Aorta (tissue), 5 donors: Measurements from ENCODE around the gene PARP8. TPM values are rescaled to one million over a fixed set of nuclear protein-coding genes. Genes with fewer than 3 reads are reported as not detected.
"Not testable (repeated sequence)": the region's sequence is repeated elsewhere in the genome, so short reads cannot be mapped to it uniquely, and the experiment has no call there.

Experiments
- ATAC-seq: fragments of 200-7000 bp; cut with Tn5 transposase; one replicate; pipeline ENCODE4 v1.9.1; 2022; ENCODE audit warnings: moderate library complexity; ENCODE audit not compliant: low FRiP score
- DNase-seq, 2 donors: peaks; one replicate each; pipeline ENCODE4 v3.0.0-alpha.2; 2020
- H3K27ac ChIP-seq, 2 donors: one replicate each; pipeline ENCODE4 v1.5.1; 2013; ENCODE audit warnings: low read length in 2 of 2, mild to moderate bottlenecking in 2 of 2, moderate library complexity in 2 of 2, control low read depth in 1 of 2, inconsistent platforms in 1 of 2, low read depth in 1 of 2
- H3K27me3 ChIP-seq, 2 donors: one replicate each; pipeline ENCODE4 v1.6.1; 2013; ENCODE audit warnings: control low read depth in 1 of 2, low read length in 1 of 2, mild to moderate bottlenecking in 1 of 2, moderate library complexity in 1 of 2; ENCODE audit not compliant: insufficient read depth in 2 of 2, control insufficient read depth in 1 of 2
- H3K36me3 ChIP-seq, 2 donors: one replicate each; pipeline ENCODE4 v1.6.1; 2013; ENCODE audit warnings: control low read depth in 1 of 2, low read length in 1 of 2, mild to moderate bottlenecking in 1 of 2; ENCODE audit not compliant: insufficient read depth in 2 of 2, control insufficient read depth in 1 of 2
- H3K4me1 ChIP-seq, 2 donors: one replicate each; pipeline ENCODE4 v1.6.1; 2013; ENCODE audit warnings: low read length in 2 of 2, control low read depth in 1 of 2, mild to moderate bottlenecking in 1 of 2, moderate library complexity in 1 of 2; ENCODE audit not compliant: insufficient read depth in 2 of 2, control insufficient read depth in 1 of 2
- H3K4me3 ChIP-seq, 2 donors: one replicate each; pipeline ENCODE4 v1.5.1; 2013; ENCODE audit warnings: low read length in 2 of 2, control low read depth in 1 of 2, mild to moderate bottlenecking in 1 of 2
- H3K9me3 ChIP-seq: one replicate; pipeline ENCODE4 v1.6.1; 2013; ENCODE audit warnings: mild to moderate bottlenecking, low read length; ENCODE audit not compliant: control insufficient read depth
- WGBS, 2 donors: extraction: QIAGEN DNeasy Blood & Tissue Kit; methylation state at CpG; one replicate each; pipeline ENCODE4 v1.1.7; 2013; 5-methylcytosine and 5-hydroxymethylcytosine counted together
- intact Hi-C, 2 donors: fragments of 100-400 bp; cut with DNase I; formaldehyde crosslinking; loops; one replicate each; pipeline versions ENCODE4 v1.14.2 to v1.15.0; 2022
- polyA plus RNA-seq, 2 donors: library from polyadenylated mRNA; stranded (reverse); fragments of 200-250 nt; gene quantifications; one replicate each; pipeline ENCODE4 v1.2.3, GENCODE V29; 2013
- total RNA-seq, 2 donors: library from RNA; stranded (reverse); fragmentation: NEBNext Ultra II Directional; extraction: Animal tissue kit (Norgen Biotek cat#: 25700); gene quantifications; one replicate each; pipeline ENCODE4 v1.2.1, GENCODE V29; 2021
- donor health status: healthy with polysubstance abuse.
- donor health status: Bipolar disorder and iron deficiency.
- donor health status: DM: no; HTN: no; CAD: no.
- donor health status: DM: no; HTN: no; CAD: no.
- donor health status: DM: yes; HTN: yes; CAD: no.

The PARP8 gene
- total and polyA plus RNA-seq, 4 donors = 5.3 to 47.6 (median 19.5) TPM

GRCh38 chr5:50811746-50812145 lies 145.3 kb downstream of the PARP8 start:
- H3K9me3 ChIP-seq, H3K4me1 ChIP-seq, H3K36me3 ChIP-seq, H3K27ac ChIP-seq, ATAC-seq, H3K4me3 ChIP-seq, H3K27me3 ChIP-seq, intact Hi-C loops, DNase-seq: not testable (repeated sequence)
- WGBS, 2 donors = 85 to 96% methylated on average over 6 of the region's 6 CpGs

DNA sequence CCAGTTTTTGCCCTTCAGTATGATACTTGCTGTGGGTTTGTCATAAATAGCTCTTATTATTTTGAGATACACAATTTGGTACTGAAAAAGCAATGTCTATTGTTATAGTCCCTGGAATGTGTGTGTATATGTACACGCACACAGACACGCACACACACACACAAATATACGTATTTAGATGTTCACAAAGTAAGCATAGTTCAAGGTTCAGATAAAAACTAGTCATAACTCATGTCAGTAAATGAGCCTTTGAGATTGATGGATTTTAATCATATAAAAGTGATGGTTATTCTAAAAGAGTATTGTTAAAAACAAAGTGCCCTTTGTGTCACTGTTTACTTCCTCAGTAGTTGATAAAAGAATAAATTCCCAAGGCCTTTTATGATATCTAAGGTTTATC lies 147.3 kb downstream of the PARP8 start:
- intact Hi-C loops = no loop called here
- 98% methylated on average over 3 of the region's 3 CpGs for WGBS, 2 donors

GRCh38 chr5:50814556-50814955 lies 148.1 kb downstream of the PARP8 start:
- ATAC-seq = no peak
- intact Hi-C loops = no loop called here
- Histone ChIP-seq H3K27ac (no peak overlapping the region), H3K36me3 (peaks cover 0 to 2% of the 10 kb centered on the region in 2 donors), H3K4me1 (no peaks in the 10 kb centered on the region), H3K4me3 (no peak overlapping the region), H3K9me3 (no peaks in the 10 kb centered on the region), H3K27me3 (no peaks in the 10 kb centered on the region)
- no peak for DNase-seq
- WGBS, 2 donors = 84 to 92% methylated on average over 6 of the region's 6 CpGs

More for the DNA sequence above, 147.3 kb downstream of the PARP8 start:
- Histone ChIP-seq H3K36me3 (peaks cover 0 to 2% of the 10 kb centered on the region in 2 donors), H3K4me1 (no peaks in the 10 kb centered on the region), H3K4me3 (no peak overlapping the region), H3K9me3 (no peaks in the 10 kb centered on the region), H3K27me3 (no peaks in the 10 kb centered on the region), H3K27ac (no peak overlapping the region)
- DNase-seq (no peak), ATAC-seq (no peak)

- no peak overlapping the region for H3K27ac ChIP-seq
- H3K4me1 ChIP-seq = no peaks in the 10 kb centered on the region
- H3K27me3 ChIP-seq = no peaks in the 10 kb centered on the region
- intact Hi-C loops = no loop called here
- no peak for ATAC-seq
- H3K4me3 ChIP-seq = no peak overlapping the region
- DNase-seq = no peak
- no peaks in the 10 kb centered on the region for H3K9me3 ChIP-seq
- 88 to 90% methylated on average over 2 of the region's 2 CpGs for WGBS, 2 donors
- H3K36me3 ChIP-seq = no peaks in the 10 kb centered on the region
These were observed 155.6 kb downstream of the PARP8 start for GRCh38 chr5:50822046-50822445.

DNA sequence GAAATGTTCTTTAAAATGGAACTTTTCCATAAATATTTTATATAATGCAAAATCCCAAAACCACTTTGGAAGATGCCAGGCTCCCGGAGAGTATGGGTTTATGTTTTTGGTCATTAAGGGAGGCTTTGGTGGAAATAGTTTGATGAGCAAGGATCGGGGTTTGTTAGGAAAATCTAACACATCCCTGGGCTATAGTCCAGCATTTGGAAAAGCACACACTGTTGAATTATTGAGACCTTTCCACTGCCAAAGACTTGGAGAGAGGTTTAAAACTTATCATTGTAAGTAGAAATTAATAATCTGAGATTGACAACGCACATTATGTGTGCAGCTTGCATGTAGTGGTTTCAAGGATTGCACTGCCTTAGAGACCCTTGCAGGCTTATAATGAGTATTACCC lies 156.3 kb downstream of the PARP8 start:
- Histone ChIP-seq H3K4me1 (no peaks in the 10 kb centered on the region), H3K4me3 (no peak overlapping the region), H3K9me3 (no peaks in the 10 kb centered on the region), H3K27me3 (no peaks in the 10 kb centered on the region), H3K27ac (no peak overlapping the region), H3K36me3 (no peaks in the 10 kb centered on the region)
- intact Hi-C loops = no loop called here
- no peak for ATAC-seq
- DNase-seq = no peak
- WGBS, 2 donors = 65 to 69% methylated on average over 3 of the region's 3 CpGs

DNA sequence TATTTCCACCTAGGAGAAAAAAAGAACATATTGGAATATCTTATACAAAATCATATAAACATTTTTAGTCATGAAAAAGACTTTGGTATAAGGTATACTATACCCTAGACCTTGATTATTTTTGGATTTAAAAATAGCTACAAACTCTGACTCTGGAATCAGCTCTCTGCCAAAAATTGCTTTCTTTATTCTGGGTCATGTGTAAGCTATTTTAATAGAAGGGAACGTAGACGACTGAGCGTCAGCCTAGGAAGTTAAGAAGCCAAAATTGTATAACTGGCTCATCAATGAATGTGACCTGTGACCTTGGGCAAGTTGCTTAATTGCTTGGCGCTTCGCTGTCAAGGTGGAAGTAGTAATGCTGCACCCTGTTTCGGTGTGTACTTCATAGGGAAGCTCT lies 157.1 kb downstream of the PARP8 start:
- no peak for ATAC-seq

GRCh38 chr5:50824109-50824508 lies 157.7 kb downstream of the PARP8 start:
- Histone ChIP-seq H3K27ac (no peak overlapping the region), H3K4me1 (no peaks in the 10 kb centered on the region), H3K4me3 (no peak overlapping the region), H3K36me3 (no peaks in the 10 kb centered on the region), H3K27me3 (no peaks in the 10 kb centered on the region), H3K9me3 (no peaks in the 10 kb centered on the region)
- DNase-seq (no peak), ATAC-seq (no peak)
- WGBS, 2 donors = 97% methylated on average over 2 of the region's 2 CpGs
- intact Hi-C loops = no loop called here

More for the DNA sequence above, 157.1 kb downstream of the PARP8 start:
- Histone ChIP-seq H3K27ac (no peak overlapping the region), H3K36me3 (no peaks in the 10 kb centered on the region), H3K9me3 (no peaks in the 10 kb centered on the region), H3K4me3 (no peak overlapping the region), H3K4me1 (no peaks in the 10 kb centered on the region), H3K27me3 (no peaks in the 10 kb centered on the region)
- intact Hi-C loops = no loop called here
- WGBS, 2 donors = 38 to 42% methylated on average over 6 of the region's 6 CpGs
- DNase-seq = no peak

- Histone ChIP-seq H3K4me3 (no peak overlapping the region), H3K4me1 (no peaks in the 10 kb centered on the region), H3K9me3 (no peaks in the 10 kb centered on the region), H3K36me3 (no peaks in the 10 kb centered on the region), H3K27me3 (no peaks in the 10 kb centered on the region), H3K27ac (no peak overlapping the region)
- no peak for DNase-seq
- WGBS, 2 donors = 56 to 99% methylated on average over 1 of the region's 1 CpG
- no peak for ATAC-seq
- intact Hi-C loops = no loop called here
These were observed 161.2 kb downstream of the PARP8 start for GRCh38 chr5:50827516-50828247.

DNA sequence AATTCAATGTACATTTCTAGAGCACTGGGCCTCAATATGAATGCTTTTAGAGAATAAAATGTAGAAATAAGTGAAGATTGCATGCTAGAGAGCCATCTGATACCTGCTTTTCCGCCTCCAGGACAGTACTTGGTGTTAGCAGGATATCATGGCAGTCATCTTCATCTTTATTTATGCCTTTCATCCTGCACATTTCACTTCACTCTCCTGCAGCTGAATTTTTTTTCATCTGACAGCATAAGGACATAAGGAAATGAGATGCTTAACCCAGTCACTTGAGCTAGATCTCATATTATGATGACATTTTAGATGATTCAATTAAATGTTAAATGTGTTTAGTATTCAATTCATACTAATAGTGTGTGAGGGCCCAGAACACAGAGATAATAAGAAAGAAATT lies 162.6 kb downstream of the PARP8 start:
- H3K36me3 ChIP-seq = no peaks in the 10 kb centered on the region
- no peak overlapping the region for H3K4me3 ChIP-seq
- ATAC-seq (no peak), DNase-seq (no peak)
- no peaks in the 10 kb centered on the region for H3K27me3 ChIP-seq
- no peaks in the 10 kb centered on the region for H3K9me3 ChIP-seq
- intact Hi-C loops = no loop called here
- whole genome bisulfite sequencing, 2 donors = 96 to 100% methylated on average over 1 of the region's 1 CpG
- H3K4me1 ChIP-seq = no peaks in the 10 kb centered on the region
- no peak overlapping the region for H3K27ac ChIP-seq
